ENCODE results near the gene AHNAK2. TPM values are rescaled to one million over a fixed set of nuclear protein-coding genes. Genes with fewer than 3 reads are reported as not detected.

Gene AHNAK2
- total and polyA plus RNA-seq, 2 experiments from 2014 or later, result 1.8 to 4.6 TPM

- 77% methylated on average over 10 of the region's 10 CpGs for WGBS (ENCODE audit: low lambda C conversion rate, missing lambda C conversion rate)
- H3K4me1 ChIP-seq (ENCODE audit: insufficient read depth), result peaks cover 2% of the 10 kb centered on the region
- H3K79me2 ChIP-seq, result no peaks in the 10 kb centered on the region
- H2AFZ ChIP-seq, result no peak overlapping the region
- TF ChIP-seq EZH2 (IDR thresholded peaks at IDR 0.05; ENCODE audit: borderline replicate concordance), result no peak
- H3K4me2 ChIP-seq, result no peak overlapping the region
- H3K4me3 ChIP-seq, result no peak overlapping the region
- H4K20me1 ChIP-seq (ENCODE audit: insufficient read depth, poor library complexity, severe bottlenecking), result no peaks in the 10 kb centered on the region
- H3K36me3 ChIP-seq (replicated peaks; ENCODE audit: insufficient read depth, low read depth), result no peaks in the 10 kb centered on the region
- no peak for DNase-seq (ENCODE audit: low spot score)
- no peak overlapping the region for H3K27ac ChIP-seq
- H3K9me3 ChIP-seq (ENCODE audit: low read depth), result no peaks in the 10 kb centered on the region
- peaks cover 18% of the 10 kb centered on the region for H3K27me3 ChIP-seq
- H3K9me2 ChIP-seq (replicated peaks; ENCODE audit: insufficient read depth), result no peaks in the 10 kb centered on the region
Measured at GRCh38 chr14:104927432-104927816, 50.8 kb downstream of the AHNAK2 start.

GRCh38 chr14:104926619-104927431 lies 51.3 kb downstream of the AHNAK2 start:
- Histone ChIP-seq H2AFZ (no peak overlapping the region), H3K79me2 (no peaks in the 10 kb centered on the region), H3K36me3 (replicated peaks; ENCODE audit: insufficient read depth, low read depth) (no peaks in the 10 kb centered on the region), H3K4me2 (no peak overlapping the region), H4K20me1 (ENCODE audit: insufficient read depth, poor library complexity, severe bottlenecking) (no peaks in the 10 kb centered on the region), H3K9me2 (replicated peaks; ENCODE audit: insufficient read depth) (no peaks in the 10 kb centered on the region), H3K27me3 (peaks cover 12% of the 10 kb centered on the region), H3K4me3 (no peak overlapping the region), H3K4me1 (ENCODE audit: insufficient read depth) (no peaks in the 10 kb centered on the region), H3K27ac (no peak overlapping the region), H3K9me3 (ENCODE audit: low read depth) (no peaks in the 10 kb centered on the region)
- no peak for TF ChIP-seq EZH2 (IDR thresholded peaks at IDR 0.05; ENCODE audit: borderline replicate concordance)
- no peak for TF ChIP-seq CTCF (IDR thresholded peaks at IDR 0.05; ENCODE audit: poor library complexity)
- TF ChIP-seq EZH2phosphoT487 (IDR thresholded peaks at IDR 0.05; ENCODE audit: low read depth, severe bottlenecking, unreplicated experiment), result no peak
- 89% methylated on average over 19 of the region's 21 CpGs for WGBS (ENCODE audit: low lambda C conversion rate, missing lambda C conversion rate)
- DNase-seq (ENCODE audit: low spot score), result no peak

- no peaks in the 10 kb centered on the region for H3K9me3 ChIP-seq (ENCODE audit: low read depth)
- no peak overlapping the region for H3K27ac ChIP-seq
- TF ChIP-seq EZH2phosphoT487 (IDR thresholded peaks at IDR 0.05; ENCODE audit: low read depth, severe bottlenecking, unreplicated experiment), result no peak
- no peak for TF ChIP-seq EZH2 (IDR thresholded peaks at IDR 0.05; ENCODE audit: borderline replicate concordance)
- TF ChIP-seq CTCF (IDR thresholded peaks at IDR 0.05; ENCODE audit: poor library complexity), result no peak
- no peaks in the 10 kb centered on the region for H3K36me3 ChIP-seq (replicated peaks; ENCODE audit: insufficient read depth, low read depth)
- no peaks in the 10 kb centered on the region for H4K20me1 ChIP-seq (ENCODE audit: insufficient read depth, poor library complexity, severe bottlenecking)
- no peak overlapping the region for H3K4me2 ChIP-seq
- no peaks in the 10 kb centered on the region for H3K4me1 ChIP-seq (ENCODE audit: insufficient read depth)
- H3K9me2 ChIP-seq (replicated peaks; ENCODE audit: insufficient read depth), result no peaks in the 10 kb centered on the region
- DNase-seq (ENCODE audit: low spot score), result no peak
- peaks cover 5% of the 10 kb centered on the region for H3K27me3 ChIP-seq
- H3K79me2 ChIP-seq, result no peaks in the 10 kb centered on the region
- 87% methylated on average over 15 of the region's 15 CpGs for WGBS (ENCODE audit: low lambda C conversion rate, missing lambda C conversion rate)
- H2AFZ ChIP-seq, result no peak overlapping the region
- no peak overlapping the region for H3K4me3 ChIP-seq
Measured at GRCh38 chr14:104925855-104926609, 52.1 kb downstream of the AHNAK2 start.

Data from hepatocyte (in vitro differentiated cells).